ENCODE results near the gene NAA80.

GRCh38 chr3:50317300-50317699 lies 18.1 kb upstream of the NAA80 start:
- TF ChIP-seq CTCF (IDR thresholded peaks at IDR 0.05) = no peak
- no peak for TF ChIP-seq POLR2A (IDR thresholded peaks at IDR 0.05)

All from lower leg skin (tissue), 3 donors.